Measurements from ENCODE around the gene RAB15.

GRCh38 chr14:64973826-64974225 is 1.7 kb upstream of the RAB15 start:
- TF ChIP-seq POLR2A (IDR thresholded peaks at IDR 0.05) (no peak), CTCF (IDR thresholded peaks at IDR 0.05) (no peak)
